ENCODE results near the gene OLAH. TPM values are rescaled to one million over a fixed set of nuclear protein-coding genes. Genes with fewer than 3 reads are reported as not detected.

Gene OLAH
- total RNA-seq, 1 experiment from 2014 or later, result 0.48 TPM

GRCh38 chr10:15118615-15119014 lies 74.9 kb downstream of the OLAH start:
- no peaks in the 10 kb centered on the region for H3K4me1 Mint-ChIP-seq
- no peak overlapping the region for H3K23ac ChIP-seq (ENCODE audit: insufficient read length, low read depth, low read length)
- no peak overlapping the region for H2AK5ac ChIP-seq (ENCODE audit: insufficient read length, low read length)
- H3K27me3 Mint-ChIP-seq (ENCODE audit: low read depth), result no peaks in the 10 kb centered on the region
- H3K79me2 ChIP-seq (ENCODE audit: insufficient read depth, low read length), result no peaks in the 10 kb centered on the region
- no peaks in the 10 kb centered on the region for H3K79me1 ChIP-seq (ENCODE audit: insufficient read depth, low read depth, low read length, poor library complexity, severe bottlenecking)
- no peak overlapping the region for H2BK120ac ChIP-seq (ENCODE audit: low read depth, low read length, poor library complexity, severe bottlenecking)
- H2BK12ac ChIP-seq (ENCODE audit: insufficient read length, low read depth, low read length), result no peak overlapping the region
- peaks cover 5 to 16% (median 8%) of the 10 kb centered on the region in 3 experiments; a peak in 6 of 7 replicates for H3K36me3 Mint-ChIP-seq (ENCODE audit: insufficient read depth in 1 of 3, low read depth in 3 of 3)
- H2BK20ac ChIP-seq (ENCODE audit: low read depth, low read length, poor library complexity, severe bottlenecking), result no peak overlapping the region
- H3K14ac ChIP-seq (ENCODE audit: insufficient read depth, low read length), result no peak overlapping the region
- H2BK5ac ChIP-seq (ENCODE audit: insufficient read length, low read length), result no peak overlapping the region
- no peaks in the 10 kb centered on the region for H3K23me2 ChIP-seq (ENCODE audit: insufficient read length, low read depth, low read length, poor library complexity, severe bottlenecking)
- H3K4me3 Mint-ChIP-seq, result no peak overlapping the region
- no peak overlapping the region for H3K27ac ChIP-seq (ENCODE audit: insufficient read length, low read depth, low read length)
- no peak overlapping the region for H4K5ac ChIP-seq (ENCODE audit: insufficient read length, low read depth, low read length)
- H3T11ph ChIP-seq (ENCODE audit: low read length), result no peak overlapping the region
- no peak overlapping the region for H3K56ac ChIP-seq (ENCODE audit: insufficient read length, low read depth, low read length)
- H3K27ac Mint-ChIP-seq, result no peak overlapping the region
- no peak overlapping the region for H3K18ac ChIP-seq (ENCODE audit: insufficient read length, low read depth, low read length)
- H3K4ac ChIP-seq (ENCODE audit: low read depth, low read length), result no peak overlapping the region
- no peak for TF ChIP-seq CTCF (conservative IDR thresholded peaks at IDR 0.05)
- no peak for DNase-seq
- no peak overlapping the region for H3K9ac ChIP-seq (ENCODE audit: extremely low read depth, insufficient read length, low read length)
- no peaks in the 10 kb centered on the region for H4K20me1 ChIP-seq (ENCODE audit: control insufficient read depth, insufficient read depth, insufficient read length)
- no peak overlapping the region for H2BK15ac ChIP-seq (ENCODE audit: low read depth, low read length)
- no peak overlapping the region for H2AFZ ChIP-seq (ENCODE audit: low read length)
- WGBS (ENCODE audit: extremely low coverage, insufficient read length, low lambda C conversion rate), result no CpG with 5 or more reads among the region's 1 CpG
- H3K9me3 Mint-ChIP-seq, result peaks cover 0 to 3% of the 10 kb centered on the region in 2 experiments; a peak in 1 of 5 replicates
- H3K4me1 ChIP-seq (ENCODE audit: insufficient read depth, low read length), result no peaks in the 10 kb centered on the region
- H3K27me3 ChIP-seq (ENCODE audit: insufficient read depth, low read length), result no peaks in the 10 kb centered on the region
- no peak overlapping the region for H4K91ac ChIP-seq (ENCODE audit: insufficient read length, low read depth, low read length)
- H3K9me3 ChIP-seq (ENCODE audit: control insufficient read depth, low read depth, low read length), result no peaks in the 10 kb centered on the region
- H4K8ac ChIP-seq (replicated peaks; ENCODE audit: insufficient read length, low read depth, low read length), result no peak overlapping the region
- H3K4me2 ChIP-seq (ENCODE audit: insufficient read depth, insufficient read length, low read length), result no peak overlapping the region
